ENCODE results near the gene LDLRAP1.

LDLRAP1 gene

GRCh38 chr1:25544243-25544764 is 898 bp downstream of the LDLRAP1 start:
- no peak for DNase-seq

DNA sequence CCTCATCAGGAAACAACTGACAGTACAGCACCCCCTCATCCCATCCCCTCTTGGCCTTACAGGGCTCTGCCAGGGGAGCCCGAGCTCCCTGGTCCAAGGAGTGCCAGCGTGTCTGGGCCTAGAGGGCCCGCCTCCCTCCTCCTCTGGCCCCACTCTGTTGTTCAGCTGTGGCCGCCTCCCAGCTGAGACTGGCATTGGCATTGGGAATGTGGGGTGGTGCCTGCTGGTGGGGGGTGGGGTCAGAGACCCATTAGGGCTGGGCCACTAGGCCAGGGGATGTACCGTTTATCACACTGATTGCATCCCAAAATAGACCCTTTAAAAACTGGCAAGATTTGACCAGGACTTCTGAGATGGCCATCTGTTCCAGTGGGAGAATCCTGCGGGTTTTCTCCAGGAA is 1.4 kb downstream of the LDLRAP1 start:
- DNase-seq, result no peak

DNA sequence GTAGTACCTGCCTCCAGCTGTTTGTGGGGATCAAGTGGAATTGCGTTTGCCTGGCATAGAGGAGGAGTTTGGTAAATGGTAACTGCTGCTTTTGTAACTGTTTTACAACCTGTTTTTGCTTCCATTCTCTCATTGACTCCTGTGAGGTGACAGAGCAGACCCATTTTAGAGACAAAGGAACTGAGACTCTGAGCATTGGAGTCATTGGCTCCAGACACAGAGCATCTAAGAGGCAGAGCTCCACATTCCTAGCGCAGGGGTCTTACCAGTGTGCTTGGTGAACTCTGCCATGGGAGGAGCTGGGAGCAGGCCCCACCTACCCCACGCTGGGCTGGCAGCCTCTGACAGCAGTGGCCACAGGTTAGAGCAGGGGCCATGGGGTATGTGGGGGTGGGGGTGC is 2.4 kb downstream of the LDLRAP1 start:
- no peak for DNase-seq

GRCh38 chr1:25546193-25546592 is 2.8 kb downstream of the LDLRAP1 start:
- no peak for DNase-seq

DNA sequence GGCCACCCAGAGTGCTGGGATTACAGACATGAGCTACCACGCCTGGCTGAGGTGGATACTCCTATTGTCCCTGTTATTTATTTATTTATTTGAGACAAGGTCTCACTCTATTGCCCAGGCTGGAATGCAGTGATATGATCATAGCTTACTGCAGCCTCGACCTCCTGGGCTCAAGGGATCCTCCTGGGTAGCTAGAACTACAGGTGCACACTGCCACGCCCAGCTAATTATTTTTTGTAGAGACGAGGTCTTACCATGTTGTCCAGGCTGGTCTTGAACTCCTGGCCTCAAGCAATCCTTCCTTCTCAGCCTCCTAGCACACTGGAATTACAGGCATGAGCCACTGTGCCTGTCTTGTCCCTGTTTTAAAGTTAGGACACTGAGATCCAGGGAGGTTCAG is 5.2 kb downstream of the LDLRAP1 start:
- DNase-seq, result no peak

- DNase-seq, result no peak
These were observed 6.1 kb downstream of the LDLRAP1 start for GRCh38 chr1:25549273-25550154.

DNA sequence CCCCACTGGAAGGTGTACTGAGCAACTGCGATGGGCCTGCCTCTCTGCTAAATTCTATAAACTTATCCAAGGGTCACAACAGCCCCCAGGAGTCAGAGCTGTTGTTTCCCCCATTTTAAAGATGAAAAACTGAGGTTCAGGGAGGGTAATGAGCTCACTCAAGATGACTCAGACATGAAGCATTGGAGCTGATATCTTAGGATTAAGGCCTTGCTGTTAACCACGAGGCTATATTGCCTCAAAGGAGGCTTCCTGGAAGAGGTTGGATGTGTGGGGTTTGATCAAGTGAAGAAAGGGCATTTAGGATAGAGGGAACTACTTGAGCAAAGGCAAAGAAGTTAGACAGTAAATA is 6.7 kb downstream of the LDLRAP1 start:
- DNase-seq, result no peak

- no peak for DNase-seq
These were observed 7.4 kb downstream of the LDLRAP1 start for GRCh38 chr1:25550683-25551310.

DNA sequence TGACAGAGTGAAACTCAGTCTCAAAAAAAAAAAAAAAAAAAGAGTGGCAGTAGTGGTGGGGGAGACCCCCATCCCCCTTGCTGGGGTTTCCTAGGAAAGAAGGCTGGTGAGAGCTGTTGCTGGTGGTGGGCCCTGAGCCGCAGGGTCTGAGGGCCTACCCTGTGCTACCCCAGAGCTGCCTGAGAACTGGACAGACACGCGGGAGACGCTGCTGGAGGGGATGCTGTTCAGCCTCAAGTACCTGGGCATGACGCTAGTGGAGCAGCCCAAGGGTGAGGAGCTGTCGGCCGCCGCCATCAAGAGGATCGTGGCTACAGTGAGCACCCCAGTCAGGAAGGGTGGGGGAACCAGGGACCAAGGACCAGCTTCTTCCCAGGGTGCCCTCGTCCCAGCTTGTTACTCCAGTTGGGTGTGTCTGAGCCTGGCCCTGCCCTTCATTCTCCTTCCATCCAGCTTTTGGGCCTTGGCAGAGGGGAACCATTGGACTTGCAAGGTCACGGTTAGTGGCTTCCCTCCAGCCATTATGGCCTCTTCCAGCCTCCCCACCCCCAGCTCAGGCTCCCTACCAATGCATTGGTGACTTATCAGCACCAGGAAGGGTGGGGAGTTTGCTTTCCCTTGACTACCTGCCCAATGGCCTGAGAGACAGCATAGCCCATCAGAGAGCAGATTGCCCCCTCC is 10.5 kb downstream of the LDLRAP1 start:
- no peak for DNase-seq

GRCh38 chr1:25554430-25554780 is 11.0 kb downstream of the LDLRAP1 start:
- DNase-seq, result no peak

GRCh38 chr1:25554886-25555752 is 11.7 kb downstream of the LDLRAP1 start:
- no peak for DNase-seq

- DNase-seq, result no peak
These were observed 12.3 kb downstream of the LDLRAP1 start for GRCh38 chr1:25555753-25556092.

DNA sequence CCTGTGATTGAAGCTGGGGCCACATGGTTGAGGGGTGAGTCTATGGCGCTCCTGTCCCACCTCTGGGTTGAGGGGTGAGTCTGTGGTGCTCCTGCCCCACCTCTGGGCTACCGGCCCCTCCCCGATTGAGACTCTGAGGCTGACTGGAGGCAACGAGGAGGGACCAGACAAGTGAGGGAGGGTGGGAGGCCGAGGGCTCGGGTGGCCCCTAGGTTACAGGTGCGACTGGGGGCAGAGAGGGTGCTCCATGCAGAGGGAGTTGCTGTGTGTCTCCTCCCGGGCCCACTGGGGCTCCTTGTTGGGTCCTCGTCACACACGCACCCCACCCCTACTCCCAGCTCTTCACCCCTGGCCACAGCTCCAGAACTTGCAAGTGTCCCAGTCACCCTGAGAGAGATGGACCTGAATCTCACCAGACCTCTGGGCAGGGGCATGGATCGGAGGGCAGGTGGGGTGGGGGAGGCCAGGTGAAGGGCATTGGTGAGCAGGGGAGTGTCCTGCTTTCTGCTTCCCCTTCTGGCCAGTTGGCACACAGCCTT is 12.8 kb downstream of the LDLRAP1 start:
- DNase-seq, result no peak

DNA sequence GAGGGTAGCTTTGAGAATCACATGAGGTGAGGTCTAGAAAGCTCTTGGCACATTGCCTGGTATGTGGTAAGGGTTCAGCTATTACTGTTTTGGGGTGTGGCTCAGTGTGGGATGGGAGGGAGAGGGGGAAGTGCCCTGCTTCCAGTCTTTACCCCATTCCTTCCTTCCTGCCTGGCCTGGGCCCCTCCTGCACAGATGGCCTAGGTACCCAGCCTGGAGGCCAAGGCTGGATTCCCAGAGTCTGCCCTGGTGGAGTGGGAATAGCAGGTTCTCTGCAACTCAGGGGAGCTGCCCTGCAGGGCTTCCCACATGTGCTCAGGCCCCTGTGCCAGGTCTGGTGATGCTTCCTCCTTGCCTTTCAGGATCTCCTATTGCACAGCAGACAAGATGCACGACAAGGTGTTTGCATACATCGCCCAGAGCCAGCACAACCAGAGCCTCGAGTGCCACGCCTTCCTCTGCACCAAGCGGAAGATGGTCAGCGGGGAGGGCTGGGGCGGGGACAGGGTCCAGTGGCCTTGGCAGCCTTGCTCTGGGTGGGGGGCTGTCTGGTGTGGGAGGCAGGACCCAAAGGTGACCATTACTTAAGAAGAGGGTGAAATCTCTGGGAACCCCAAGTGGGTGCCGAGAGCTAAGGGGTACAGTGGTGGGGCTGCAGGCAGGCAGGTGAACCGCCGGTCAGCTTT is 13.5 kb downstream of the LDLRAP1 start:
- no peak for DNase-seq

DNA sequence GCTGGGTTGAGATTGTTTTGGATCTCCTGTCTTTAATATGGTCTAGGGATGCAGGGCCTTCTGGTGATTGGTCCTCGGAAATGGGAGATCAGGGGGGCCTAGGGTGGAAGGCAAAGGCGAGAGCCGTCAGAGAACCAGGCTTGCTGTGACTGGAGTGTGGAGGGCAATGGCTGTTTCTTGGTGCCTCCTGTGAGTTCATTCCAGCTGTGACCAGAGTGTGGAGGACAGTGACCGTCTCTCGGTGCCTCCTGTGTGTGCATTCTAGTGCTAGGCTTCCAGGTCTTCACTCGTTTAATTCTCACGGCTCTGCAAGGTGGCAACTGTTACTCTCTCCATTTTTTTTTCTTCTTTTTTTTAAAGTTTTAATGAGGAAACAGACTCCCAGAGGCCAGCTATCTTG is 14.1 kb downstream of the LDLRAP1 start:
- no peak for DNase-seq

DNA sequence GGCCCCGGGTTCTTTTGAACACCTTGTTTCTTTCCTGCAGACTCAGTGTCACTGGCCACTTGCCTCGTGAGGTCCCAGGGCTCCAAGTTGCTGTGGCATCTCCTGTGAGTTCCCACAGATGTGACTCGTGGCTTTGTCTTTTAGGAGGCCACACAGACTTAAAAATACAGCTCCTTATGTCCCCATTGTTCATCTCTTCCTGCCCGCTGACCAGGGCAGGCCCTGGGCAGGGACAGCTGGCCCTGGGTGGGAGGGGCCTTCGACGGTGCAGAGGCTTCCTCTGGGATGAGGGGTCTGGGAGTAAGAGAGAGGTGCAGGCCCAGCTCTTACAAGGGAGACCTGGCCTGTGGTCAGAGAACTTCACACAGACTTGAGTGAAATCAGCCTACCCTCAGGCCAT is 15.6 kb downstream of the LDLRAP1 start:
- DNase-seq, result no peak

DNA sequence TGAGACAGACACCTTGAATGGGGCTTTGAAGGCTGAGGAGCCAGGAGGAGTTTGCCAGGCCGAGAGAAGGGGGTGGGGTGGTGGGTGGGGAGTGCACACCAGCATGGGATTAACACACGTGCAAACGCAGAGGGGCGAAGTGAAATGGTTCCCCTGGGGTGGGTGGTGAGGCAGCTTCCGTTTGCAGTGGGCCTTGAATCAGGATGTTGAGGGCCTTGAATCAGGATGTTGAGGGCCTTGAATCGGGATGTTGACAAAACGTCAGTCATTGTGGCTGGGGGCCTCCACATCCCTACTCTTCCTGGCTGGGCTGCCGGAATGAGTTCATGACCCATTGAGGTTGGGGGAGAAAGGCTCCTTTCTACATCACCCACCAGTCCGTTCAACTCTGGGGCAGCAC is 16.6 kb downstream of the LDLRAP1 start:
- no peak for DNase-seq

GRCh38 chr1:25560788-25561187 is 17.4 kb downstream of the LDLRAP1 start:
- no peak for DNase-seq

- no peak for DNase-seq
These were observed 18.2 kb downstream of the LDLRAP1 start for GRCh38 chr1:25561421-25562100.

DNA sequence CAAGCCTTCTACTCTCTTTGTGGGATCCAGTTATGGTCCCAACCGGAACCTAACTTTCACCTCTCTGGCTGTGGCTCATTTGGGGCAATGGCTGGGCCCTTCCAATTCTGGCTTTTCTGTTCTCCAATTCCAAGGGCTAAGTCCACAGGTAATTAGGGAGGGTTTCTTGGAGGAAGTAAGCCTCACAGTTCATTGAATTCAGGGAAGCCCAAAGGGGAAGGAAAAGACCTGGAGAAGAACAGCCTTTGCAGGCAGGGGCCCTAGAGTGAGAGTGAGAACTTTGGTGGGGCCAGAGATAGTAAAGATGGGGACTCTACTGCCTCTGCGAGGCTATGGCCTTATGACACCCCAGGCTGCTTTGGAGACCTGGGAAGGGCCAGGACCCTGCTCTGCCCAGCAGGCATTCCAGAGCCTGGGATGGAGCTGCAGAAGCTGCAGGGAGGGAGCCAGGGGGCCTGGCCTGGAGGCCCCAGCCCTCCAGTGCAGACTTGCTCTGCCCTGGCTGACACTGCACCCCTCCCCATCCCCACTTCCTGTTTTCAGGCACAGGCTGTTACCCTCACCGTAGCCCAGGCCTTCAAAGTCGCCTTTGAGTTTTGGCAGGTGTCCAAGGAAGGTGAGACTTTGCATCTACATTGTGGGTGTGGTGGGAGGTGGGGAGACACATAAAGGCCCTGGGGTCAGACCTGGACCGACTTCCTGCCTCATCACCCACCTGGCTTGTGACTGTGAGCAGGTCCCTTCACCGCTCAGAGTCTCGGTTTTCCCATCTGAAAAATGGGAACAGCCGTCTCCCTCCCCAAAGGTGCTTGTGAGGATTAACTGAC is 18.9 kb downstream of the LDLRAP1 start:
- no peak for DNase-seq

DNA sequence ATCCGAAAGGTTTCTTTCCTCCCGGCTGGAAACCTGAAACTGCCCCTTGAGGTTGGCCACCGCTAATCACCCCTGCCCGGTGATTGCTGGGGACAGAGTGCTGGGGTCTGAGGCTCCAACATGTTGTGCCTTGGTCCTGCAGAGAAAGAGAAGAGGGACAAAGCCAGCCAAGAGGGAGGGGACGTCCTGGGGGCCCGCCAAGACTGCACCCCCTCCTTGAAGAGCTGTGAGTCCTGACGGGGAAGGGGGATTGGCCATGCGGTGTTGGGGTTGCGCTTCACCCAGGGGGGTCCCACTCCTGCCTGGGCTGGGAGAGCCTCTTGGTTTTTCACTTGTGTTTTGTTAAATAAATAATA is 19.5 kb downstream of the LDLRAP1 start:
- no peak for DNase-seq

All from NCI-H1092 treated with DMSO at 0.1 percent for 48 hours (cell line).